Glomerular endothelial cell (primary cell): ENCODE results near the gene NRG3. TPM values are rescaled to one million over a fixed set of nuclear protein-coding genes. Genes with fewer than 3 reads are reported as not detected.
"Not testable (repeated sequence)": the region's sequence is repeated elsewhere in the genome, so short reads cannot be mapped to it uniquely, and the experiment has no call there.

Experiments used
- DNase-seq: peaks from one replicate; pipeline ENCODE4 v3.0.0-alpha.2; 2011; ENCODE audit warnings: low read depth, low spot score; ENCODE audit errors: extremely low read depth
- total RNA-seq: library from RNA; depleted of rRNA; stranded (reverse); fragments of >200 nt; gene quantifications from 2 replicates; pipeline ENCODE4 v1.2.3, GENCODE V29; 2015

NRG3 gene
- total RNA-seq, 1 donor from 2014 or later, result 8.9 TPM

DNA sequence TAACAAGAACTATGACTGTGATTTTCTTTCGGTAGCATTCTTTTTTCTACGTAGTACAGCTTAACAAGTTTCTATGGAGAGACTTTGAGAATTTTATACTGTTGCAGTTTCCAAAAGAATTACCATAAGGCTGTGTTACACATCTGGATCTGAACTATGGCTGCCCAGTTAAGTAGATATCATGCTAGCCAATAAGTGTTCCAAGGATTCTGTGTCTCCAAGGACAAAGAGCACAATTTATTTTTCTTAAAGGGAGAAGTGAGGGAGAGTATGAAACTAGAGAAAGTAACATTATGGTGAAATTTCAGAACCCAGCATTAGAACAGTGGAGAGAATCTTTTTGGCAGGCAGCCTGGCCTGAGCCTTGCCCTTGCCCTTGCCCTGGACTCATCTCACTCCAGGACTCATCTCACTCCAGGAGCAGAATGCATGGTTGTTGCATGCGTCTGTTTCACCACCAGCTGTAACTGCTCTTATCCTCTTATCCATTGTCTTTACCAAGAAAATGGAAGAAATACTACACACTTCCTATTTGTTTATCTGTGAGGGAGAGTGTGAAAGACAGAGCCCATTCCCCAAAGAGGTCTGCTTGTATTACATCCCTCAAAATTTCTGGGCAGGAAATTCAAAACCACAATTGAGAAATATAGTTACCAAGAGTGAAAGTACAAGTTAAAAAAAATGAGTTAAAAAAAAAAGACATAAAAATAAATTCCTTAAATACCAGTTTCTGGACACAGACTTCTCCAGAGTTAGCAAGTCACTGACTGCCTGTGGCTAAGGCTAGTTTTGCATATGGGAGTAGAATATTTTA is 1067.5 kb downstream of the NRG3 start:
- DNase-seq, result no peak

DNA sequence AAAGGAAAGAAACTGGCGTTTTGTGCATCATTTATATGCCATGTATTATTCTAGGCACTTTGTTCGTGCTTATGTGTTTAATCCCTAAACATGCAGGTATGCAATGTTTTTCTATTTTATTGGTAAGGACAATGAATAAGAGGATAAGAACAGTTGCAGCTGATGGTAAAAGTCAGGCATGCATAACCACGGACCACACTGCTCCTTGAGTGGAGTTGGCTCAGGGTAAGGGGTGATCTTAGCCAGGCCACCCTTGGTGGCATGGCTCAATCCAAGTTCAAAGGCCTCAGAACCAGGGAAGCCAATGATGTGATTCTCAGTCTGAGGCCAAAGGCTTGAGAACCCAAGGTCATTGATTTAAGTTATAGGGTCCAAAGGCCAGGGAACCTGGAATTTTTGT is 1068.1 kb downstream of the NRG3 start:
- DNase-seq, result no peak

- DNase-seq, result no peak
Measured at GRCh38 chr10:82949816-82950575, 1075.0 kb downstream of the NRG3 start.

- no peak for DNase-seq
Measured at GRCh38 chr10:82953331-82953730, 1078.3 kb downstream of the NRG3 start.

GRCh38 chr10:82953909-82954308 is 1078.9 kb downstream of the NRG3 start:
- DNase-seq, result no peak

- not testable (repeated sequence) for DNase-seq
Measured at GRCh38 chr10:82960421-82961060, 1085.5 kb downstream of the NRG3 start.

DNA sequence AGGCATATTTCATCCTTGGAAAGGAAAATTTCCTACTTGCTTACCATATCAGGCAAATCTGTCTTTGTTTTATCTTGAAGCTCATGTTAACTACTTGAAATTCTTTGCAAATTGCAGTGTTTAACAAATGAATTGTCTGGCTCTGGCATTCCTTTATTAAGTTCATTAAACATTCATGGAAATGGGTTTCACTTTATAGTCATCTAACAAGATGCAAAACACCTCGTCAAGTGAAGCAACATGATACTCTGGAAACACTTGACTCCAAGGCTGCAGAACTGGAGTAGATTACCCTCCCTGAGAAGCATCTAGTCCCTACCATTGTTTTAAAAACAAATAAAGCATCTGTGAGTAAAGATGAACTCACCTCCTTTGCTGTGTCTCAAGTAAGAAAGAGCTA is 1086.9 kb downstream of the NRG3 start:
- DNase-seq, result no peak

DNA sequence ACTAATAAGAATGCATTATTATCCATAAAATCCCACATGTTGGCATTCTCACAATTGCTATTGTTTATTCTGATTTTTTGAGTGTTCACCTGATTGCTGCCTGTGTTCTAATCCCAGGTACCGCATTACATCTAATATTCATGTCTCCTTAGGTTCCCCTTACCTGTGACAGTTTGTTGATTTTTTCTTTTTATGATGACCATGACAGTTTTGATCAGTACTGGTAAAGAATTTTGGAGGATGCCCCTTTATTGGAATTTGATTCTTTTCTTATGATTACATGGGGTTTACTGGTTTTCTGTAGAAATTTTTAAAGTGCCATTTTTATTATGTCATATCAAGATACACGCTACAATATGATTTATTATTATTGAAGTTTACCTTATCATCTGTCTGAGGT is 1091.1 kb downstream of the NRG3 start:
- no peak for DNase-seq

DNA sequence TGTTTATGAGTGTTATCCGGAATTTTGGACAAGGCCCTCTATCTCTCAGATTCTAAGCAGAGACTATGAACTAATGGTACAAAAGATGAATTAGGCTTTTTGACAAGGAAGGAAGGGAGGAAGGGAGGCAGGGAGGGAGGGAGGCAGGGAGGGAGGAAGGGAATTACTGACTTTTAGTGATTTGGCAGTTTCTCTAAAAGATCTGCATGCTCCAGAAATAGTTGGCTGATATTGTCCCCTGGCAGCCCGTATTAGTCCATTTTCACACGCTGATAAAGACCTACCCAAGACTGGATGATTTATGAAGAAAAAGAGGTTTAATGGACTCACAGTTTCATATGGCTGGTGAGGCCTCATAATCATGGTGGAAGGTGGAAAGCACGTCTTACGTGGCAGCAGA is 1093.5 kb downstream of the NRG3 start:
- no peak for DNase-seq

DNA sequence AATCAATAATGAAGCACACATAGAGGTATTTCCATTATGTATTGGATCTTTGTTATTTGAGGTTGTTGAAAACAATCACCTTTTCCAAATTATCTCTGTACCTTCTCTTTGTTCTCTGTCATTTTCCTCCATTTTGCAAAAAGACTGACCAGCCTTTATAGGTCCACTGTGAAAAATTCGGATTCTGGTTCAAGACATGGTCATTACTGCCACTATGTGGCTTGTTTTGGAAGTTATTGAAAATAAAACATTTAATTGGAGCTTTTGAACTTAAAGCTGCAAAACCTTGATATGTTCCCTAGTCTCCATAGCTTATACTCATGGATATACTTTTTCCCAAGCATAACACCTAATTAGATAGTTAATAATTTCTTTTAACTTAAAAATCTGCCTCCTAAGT is 1094.4 kb downstream of the NRG3 start:
- no peak for DNase-seq

DNA sequence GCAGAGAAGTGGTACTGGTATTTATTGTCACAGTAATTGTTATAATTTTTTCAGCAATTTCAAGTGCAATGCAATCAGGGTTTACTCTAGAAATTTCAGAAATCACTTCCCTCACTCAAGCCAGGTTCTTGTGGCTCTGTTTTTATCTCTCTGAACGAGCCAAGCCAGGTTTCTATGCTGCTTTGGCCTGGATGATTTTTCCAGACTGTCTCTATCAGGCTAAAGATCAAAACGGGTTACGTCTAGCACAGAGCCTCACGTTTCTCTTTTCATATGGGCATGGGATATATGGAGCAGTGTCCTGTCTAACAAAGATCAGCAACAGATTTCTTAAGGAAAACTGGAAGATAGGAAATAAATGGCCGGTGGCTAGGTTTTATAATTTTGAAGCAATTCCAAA is 1105.3 kb downstream of the NRG3 start:
- DNase-seq, result no peak

DNA sequence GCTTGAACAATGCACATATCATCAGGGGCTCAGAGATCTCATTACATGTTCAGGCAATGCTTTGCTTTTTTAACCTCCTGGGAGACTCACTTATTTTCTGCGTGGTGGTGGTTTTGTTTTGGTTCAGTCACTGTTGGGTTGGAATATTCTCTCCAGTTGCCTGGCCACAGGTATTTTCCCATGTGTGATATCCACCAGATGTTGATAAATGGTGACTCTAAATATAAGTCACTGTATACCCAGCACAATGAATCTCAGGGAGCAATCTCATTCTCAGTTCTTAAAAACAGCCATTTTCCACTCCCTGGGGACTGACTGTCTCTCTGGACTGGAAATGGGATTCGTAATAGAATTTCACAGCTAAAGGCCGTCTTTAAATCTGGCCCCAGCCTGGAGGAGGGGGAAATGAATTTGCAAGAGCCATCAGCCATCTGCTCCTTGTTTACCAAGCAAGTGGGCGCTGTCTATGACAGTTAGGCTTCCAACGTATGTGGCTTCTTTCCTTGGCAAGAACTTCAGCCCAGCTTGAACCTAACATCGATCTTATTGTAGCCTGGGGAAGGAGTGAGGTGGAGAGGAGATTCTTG is 1106.2 kb downstream of the NRG3 start:
- no peak for DNase-seq

DNA sequence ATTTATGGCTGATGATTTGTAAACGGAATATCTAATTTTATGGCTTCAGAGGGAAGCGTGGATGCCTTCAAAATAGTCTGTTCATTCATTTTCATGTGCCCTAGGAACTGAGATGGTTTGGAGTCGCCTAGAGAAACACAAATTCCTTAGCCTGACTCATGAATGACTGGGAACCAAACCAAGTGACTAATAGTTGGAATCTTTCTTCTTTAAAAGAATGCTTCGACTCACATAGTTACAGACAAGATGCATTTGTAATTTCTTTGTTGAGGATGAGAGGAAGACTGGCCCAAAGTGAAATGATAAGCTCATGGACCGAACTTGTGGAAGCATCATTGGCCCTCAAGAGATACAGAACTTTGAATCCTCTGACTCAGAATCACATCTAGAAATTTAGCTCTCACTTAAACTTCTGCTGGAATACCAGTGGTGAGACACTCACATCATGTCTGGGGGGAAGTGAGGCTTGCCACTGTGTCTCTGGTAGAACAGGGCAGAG is 1107.2 kb downstream of the NRG3 start:
- DNase-seq, result peak; percentile 51

DNA sequence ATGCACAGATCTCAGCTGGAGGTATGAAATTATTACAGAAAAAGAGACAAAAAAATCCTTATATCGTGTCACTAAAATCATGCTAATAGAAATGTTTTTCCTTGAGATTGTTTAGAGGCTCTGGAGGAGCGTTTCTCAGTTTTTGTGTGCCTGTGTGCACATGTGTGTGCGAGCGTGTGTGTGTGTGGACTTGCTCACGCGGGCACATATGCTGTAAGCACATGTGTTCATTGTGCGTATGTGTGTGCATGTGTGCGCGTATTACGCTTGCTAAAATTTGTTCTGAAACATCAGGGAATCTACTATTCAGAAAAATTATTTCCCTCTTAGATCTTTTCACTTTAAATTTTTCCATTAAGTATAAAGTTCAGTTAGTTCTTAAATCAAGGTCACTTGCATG is 1111.2 kb downstream of the NRG3 start:
- DNase-seq, result no peak

GRCh38 chr10:83006479-83006878 is 1131.5 kb downstream of the NRG3 start:
- not testable (repeated sequence) for DNase-seq

DNA sequence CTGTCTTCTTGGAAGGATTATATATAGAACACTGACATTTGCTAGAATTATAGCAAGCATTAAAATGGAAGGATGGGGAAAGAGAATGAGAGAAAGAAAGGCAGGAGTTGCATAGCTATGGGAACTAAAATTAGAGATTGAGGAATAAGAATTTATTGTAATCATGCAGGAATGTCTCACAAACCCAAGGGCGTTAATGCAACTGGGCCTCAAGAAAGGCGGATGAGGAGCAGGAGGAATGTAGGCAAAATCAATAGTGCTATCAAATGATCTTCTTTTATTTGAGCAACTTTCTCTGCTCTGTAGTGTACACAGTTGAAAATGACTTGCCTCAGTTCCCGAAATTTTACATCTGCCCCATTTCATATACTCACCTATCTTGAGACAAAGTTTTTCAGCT is 1132.5 kb downstream of the NRG3 start:
- DNase-seq, result no peak

GRCh38 chr10:83012866-83013265 is 1137.9 kb downstream of the NRG3 start:
- DNase-seq, result no peak

GRCh38 chr10:83017076-83017867 is 1142.3 kb downstream of the NRG3 start:
- DNase-seq, result no peak

- DNase-seq, result no peak
Measured at GRCh38 chr10:83023662-83024061, 1148.7 kb downstream of the NRG3 start.
